ENCODE measurements around the gene PXMP2. TPM values are rescaled to one million over a fixed set of nuclear protein-coding genes. Genes with fewer than 3 reads are reported as not detected.

PXMP2 gene
- total RNA-seq, 6 donors from 2014 or later = 16.8 to 41.7 (median 20.9) TPM

DNA sequence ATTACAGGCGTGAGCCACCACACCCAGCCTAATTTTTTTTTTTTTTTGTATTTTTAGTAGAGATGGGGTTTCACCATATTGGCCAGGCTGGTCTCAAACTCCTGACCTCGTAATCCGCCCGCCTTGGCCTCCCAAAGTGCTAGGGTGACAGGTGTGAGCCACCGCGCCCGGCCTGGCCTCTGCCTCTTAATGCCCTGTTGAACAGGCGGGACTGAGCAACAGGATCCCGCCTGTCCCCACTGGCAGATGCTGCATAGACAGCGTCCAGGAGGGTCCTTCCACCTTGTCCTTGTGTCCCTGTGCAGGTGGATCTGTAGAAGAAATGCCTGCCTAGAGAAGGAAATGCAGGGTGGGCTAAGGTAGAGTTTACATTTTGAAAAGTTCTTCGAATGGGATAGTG lies 29.0 kb downstream of the PXMP2 start:
- Histone ChIP-seq H3K4me1 (peaks cover 10 to 14% (median 11%) of the 10 kb centered on the region in 4 donors), H3K27me3 (no peaks in the 10 kb centered on the region), H3K27ac (no peak overlapping the region), H3K36me3 (peaks cover 5 to 63% (median 46%) of the 10 kb centered on the region in 4 donors), H3K9me3 (no peaks in the 10 kb centered on the region), H3K4me3 (no peak overlapping the region)
- ATAC-seq (ENCODE audit: low FRiP score in 2 of 2) (no peak), DNase-seq (no peak)
- 74 to 93% methylated on average over 11 of the region's 11 CpGs for WGBS, 2 donors
- TF ChIP-seq EP300 (IDR thresholded peaks at IDR 0.05) (no peak), CTCF (IDR thresholded peaks at IDR 0.05) (no peak), POLR2AphosphoS5 (IDR thresholded peaks at IDR 0.05) (no peak), POLR2A (IDR thresholded peaks at IDR 0.05) (no peak)

GRCh38 chr12:132717011-132717410 lies 29.6 kb downstream of the PXMP2 start:
- Histone ChIP-seq H3K27me3 (no peaks in the 10 kb centered on the region), H3K27ac (no peak overlapping the region), H3K4me3 (no peak overlapping the region), H3K36me3 (peaks cover 5 to 70% (median 51%) of the 10 kb centered on the region in 4 donors), H3K4me1 (peaks cover 3 to 8% (median 5%) of the 10 kb centered on the region in 4 donors), H3K9me3 (no peaks in the 10 kb centered on the region)
- no peak for DNase-seq
- 89 to 94% methylated on average over 15 to 17 of the region's 17 CpGs for WGBS, 2 donors
- TF ChIP-seq POLR2AphosphoS5 (IDR thresholded peaks at IDR 0.05) = no peak
- no peak for TF ChIP-seq CTCF (IDR thresholded peaks at IDR 0.05)
- TF ChIP-seq POLR2A (IDR thresholded peaks at IDR 0.05) = no peak
- no peak for TF ChIP-seq EP300 (IDR thresholded peaks at IDR 0.05)
- no peak for ATAC-seq (ENCODE audit: low FRiP score in 2 of 2)

DNA sequence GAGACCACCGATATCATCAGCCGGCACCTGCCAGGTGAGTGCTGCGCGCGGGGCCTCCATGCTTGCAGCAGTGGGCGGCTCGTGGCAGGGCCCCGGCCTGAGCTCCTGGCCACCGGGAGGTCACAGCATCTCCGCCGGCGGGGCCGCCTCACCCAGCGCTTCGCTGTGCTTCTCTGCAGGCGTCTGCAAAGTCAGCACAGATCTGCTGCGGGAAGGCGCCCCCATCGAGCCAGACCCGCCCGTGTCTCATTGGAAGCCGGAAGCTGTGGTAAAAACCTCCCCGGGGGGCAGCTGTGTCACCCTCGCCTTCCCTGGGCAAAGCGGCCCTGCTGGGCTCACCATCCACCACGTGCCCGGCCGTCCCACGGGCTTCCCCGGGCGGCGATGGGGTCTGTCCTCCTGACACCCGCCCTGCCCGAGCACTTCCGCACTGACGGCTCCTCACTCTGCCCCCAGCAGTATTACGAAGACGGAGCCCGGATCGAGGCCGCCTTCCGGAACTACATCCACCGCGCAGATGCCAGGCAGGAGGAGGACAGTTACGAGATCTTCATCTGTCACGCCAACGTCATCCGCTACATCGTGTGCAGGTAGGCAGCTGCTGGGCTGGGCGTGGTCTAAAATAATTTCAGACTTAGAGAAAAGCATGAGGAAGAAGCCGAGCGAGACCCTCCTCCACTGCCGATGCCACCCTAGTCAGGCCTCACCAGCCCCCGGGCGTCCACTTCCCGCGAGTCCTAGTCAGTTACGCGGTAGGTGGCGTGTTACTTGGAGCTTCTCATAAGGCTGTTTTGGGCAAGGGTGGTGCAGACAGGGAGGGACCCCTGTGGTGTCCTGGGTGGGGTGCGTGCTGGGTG lies 30.4 kb downstream of the PXMP2 start:
- Histone ChIP-seq H3K9me3 (no peaks in the 10 kb centered on the region), H3K4me3 (no peak overlapping the region), H3K36me3 (peaks cover 8 to 76% (median 53%) of the 10 kb centered on the region in 4 donors), H3K27ac (no peak overlapping the region), H3K4me1 (peaks cover 0 to 1% (median 0%) of the 10 kb centered on the region in 4 donors), H3K27me3 (no peaks in the 10 kb centered on the region)
- no peak for ATAC-seq (ENCODE audit: low FRiP score in 2 of 2)
- peak in 1 of 2 donors; percentile 83 for DNase-seq
- WGBS, 2 donors = 94% methylated on average over 58 to 59 of the region's 61 CpGs
- no peak for TF ChIP-seq POLR2AphosphoS5 (IDR thresholded peaks at IDR 0.05)
- TF ChIP-seq EP300 (IDR thresholded peaks at IDR 0.05) = no peak

DNA sequence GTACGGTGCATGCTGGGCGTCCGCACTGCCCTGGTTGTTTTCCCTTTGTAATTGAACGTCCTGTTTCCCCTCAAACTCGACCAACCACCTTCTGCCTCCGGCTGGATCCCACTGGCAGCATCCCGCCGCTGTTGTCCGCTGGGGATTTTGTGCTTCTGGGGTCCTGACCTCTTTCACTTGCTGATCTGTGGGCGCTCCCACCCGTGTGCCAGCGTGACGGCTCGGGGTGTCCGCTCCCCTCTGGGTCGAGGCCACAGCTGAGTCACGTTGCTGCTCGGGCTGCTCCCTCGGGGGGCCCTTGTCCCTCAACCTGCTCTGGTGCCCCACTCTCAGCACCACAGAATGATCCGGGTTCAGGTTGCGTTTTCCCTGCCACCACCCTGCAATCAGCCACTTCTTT lies 31.3 kb downstream of the PXMP2 start:
- ATAC-seq (ENCODE audit: low FRiP score in 2 of 2) = no peak
- peaks cover 11 to 84% (median 62%) of the 10 kb centered on the region in 4 donors for H3K36me3 ChIP-seq
- H3K4me1 ChIP-seq = no peaks in the 10 kb centered on the region
- no peak overlapping the region for H3K4me3 ChIP-seq
- H3K27ac ChIP-seq = no peak overlapping the region
- no peak for DNase-seq
- no peaks in the 10 kb centered on the region for H3K9me3 ChIP-seq
- TF ChIP-seq POLR2A (IDR thresholded peaks at IDR 0.05) (no peak), POLR2AphosphoS5 (IDR thresholded peaks at IDR 0.05) (no peak), CTCF (IDR thresholded peaks at IDR 0.05) (no peak), EP300 (IDR thresholded peaks at IDR 0.05) (no peak)
- 92 to 94% methylated on average over 21 of the region's 21 CpGs for WGBS, 2 donors
- no peaks in the 10 kb centered on the region for H3K27me3 ChIP-seq

DNA sequence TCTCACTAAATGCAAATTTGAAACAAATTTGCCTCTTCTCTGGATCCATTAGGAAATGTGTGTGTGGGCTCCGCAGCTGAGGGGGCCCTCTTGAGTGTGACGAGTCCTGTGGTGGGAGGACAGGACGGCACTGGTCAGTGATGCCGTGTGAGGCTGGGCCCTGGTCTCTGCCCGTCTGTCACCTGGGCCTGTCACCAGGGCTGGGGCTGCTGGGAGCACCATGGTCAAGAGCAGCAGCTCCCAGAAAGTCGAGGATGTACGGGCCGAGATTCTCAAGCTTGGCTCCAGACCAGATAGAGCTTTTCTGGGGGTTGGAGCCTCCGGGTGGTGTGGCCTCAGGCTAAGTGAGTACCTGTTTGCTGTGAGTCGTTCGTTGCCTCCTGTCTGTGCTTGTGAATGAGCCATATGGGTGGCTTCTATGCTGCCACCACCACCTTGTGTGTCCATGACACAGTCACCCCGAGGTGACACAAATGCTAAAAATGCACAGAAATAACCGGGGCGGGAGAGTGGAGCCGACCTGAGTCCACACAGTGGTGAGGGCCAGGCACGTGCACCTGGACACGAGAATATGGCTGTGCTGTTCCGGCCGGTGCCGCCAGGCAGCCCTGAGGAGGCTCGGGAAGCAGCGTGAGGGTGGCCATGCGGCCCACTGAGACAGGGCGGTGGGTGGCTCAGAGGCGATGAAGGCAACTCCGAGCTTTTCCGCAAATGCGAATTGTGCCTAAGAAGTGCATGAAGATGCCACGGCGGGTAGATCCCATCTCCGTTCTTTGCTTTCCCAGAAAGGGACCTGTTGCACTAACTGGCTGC lies 32.0 kb downstream of the PXMP2 start:
- 93 to 97% methylated on average over 27 to 31 of the region's 31 CpGs for WGBS, 2 donors

More for the DNA sequence above, 32.0 kb downstream of the PXMP2 start:
- no peaks in the 10 kb centered on the region for H3K4me1 ChIP-seq
- ATAC-seq (ENCODE audit: low FRiP score in 2 of 2) = peak in 1 of 2 donors; percentile 9
- H3K27ac ChIP-seq = no peak overlapping the region
- H3K4me3 ChIP-seq = no peak overlapping the region
- TF ChIP-seq POLR2A (IDR thresholded peaks at IDR 0.05) (no peak), EP300 (IDR thresholded peaks at IDR 0.05) (no peak), CTCF (IDR thresholded peaks at IDR 0.05) (no peak), POLR2AphosphoS5 (IDR thresholded peaks at IDR 0.05) (no peak)
- no peaks in the 10 kb centered on the region for H3K9me3 ChIP-seq
- peaks cover 16 to 91% (median 66%) of the 10 kb centered on the region in 4 donors for H3K36me3 ChIP-seq
- no peaks in the 10 kb centered on the region for H3K27me3 ChIP-seq
- no peak for DNase-seq

Measured in upper lobe of left lung (tissue), 6 donors.